RPMI8226 (cell line): Measurements from ENCODE around the gene OPN1SW.

Experiments used
- DNase-seq: peaks from one replicate; pipeline ENCODE4 v3.0.0-alpha.2; 2015

The OPN1SW gene, protein sequence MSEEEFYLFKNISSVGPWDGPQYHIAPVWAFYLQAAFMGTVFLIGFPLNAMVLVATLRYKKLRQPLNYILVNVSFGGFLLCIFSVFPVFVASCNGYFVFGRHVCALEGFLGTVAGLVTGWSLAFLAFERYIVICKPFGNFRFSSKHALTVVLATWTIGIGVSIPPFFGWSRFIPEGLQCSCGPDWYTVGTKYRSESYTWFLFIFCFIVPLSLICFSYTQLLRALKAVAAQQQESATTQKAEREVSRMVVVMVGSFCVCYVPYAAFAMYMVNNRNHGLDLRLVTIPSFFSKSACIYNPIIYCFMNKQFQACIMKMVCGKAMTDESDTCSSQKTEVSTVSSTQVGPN

DNA sequence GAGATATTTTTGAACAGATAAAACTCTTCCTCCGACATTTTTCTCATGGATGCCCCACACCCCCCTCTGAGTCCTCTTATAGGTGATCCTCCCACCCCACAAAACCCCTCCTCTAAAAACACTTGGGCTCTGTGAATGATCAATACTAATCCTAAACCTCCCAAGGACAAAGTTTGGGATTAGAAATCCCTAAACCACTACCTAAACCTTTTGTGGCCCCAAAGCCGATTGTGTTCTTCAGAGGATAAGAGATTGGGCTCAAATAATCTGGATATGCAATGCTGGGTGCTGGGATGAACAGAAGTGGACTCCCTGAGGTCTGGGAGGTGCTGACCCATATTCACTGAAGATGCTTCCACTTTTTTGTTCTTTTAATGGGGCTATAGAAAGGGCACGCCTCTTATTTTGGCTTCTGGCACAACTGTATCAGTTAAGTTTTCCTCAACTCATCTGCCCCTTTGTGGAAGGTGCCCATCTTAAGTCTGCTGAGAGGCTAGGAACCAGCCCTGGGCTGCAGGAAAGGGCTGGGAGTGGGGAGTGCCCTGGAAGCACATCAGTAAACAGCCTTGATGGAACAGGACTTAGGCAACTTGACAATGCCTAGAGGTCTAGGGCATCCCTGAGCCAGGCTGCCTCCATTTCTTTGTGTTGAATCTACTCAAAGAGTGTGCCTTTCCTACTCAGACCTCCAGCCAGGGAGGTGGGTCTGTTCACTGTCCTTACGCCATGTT lies at the start of gene OPN1SW:
Gene OPN1SW (minus strand): TSS at position 51 of the 731 bp plus-strand sequence. CDS start 13 bp downstream, at position 38.
- no peak for DNase-seq

DNA sequence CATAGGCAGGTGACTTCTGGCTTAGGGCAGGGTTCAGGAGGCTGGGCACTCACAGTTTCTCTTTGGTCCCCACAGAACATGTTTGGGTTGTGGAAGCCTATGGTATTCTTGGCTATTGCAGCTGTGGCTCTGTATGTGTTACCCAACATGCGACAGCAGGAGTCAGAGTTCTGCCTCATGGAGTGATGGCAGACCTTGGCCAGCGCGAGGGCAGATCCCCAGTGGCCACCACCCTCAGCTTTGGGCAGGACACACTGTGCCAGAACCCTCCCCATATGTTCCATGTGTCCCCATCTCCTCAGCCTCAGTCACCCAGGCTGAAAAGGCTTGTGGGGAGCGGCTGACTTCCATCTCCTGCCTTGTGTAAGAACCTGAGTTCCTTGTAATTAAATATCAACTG lies 46.1 kb upstream of the OPN1SW start:
- DNase-seq = no peak

DNA sequence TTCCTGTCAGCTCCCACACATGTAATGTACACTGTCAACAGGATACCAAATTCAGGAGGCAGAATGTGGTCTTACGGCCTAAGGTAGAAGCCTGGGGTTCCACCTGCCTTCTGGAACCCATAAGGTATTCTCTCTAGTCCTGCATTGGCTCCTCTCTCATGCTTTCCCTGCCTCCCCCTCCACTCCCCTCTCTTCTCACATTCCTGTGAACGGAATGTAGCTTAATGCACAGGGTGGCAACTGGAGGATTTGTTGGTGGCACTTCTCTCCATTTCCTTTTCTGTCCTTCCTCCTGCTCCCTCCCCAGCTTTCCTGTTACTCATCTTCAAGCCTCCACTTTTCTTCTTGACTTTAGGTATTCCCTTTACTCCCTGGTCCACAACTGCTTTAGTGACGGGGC lies 43.1 kb upstream of the OPN1SW start:
- no peak for DNase-seq

DNA sequence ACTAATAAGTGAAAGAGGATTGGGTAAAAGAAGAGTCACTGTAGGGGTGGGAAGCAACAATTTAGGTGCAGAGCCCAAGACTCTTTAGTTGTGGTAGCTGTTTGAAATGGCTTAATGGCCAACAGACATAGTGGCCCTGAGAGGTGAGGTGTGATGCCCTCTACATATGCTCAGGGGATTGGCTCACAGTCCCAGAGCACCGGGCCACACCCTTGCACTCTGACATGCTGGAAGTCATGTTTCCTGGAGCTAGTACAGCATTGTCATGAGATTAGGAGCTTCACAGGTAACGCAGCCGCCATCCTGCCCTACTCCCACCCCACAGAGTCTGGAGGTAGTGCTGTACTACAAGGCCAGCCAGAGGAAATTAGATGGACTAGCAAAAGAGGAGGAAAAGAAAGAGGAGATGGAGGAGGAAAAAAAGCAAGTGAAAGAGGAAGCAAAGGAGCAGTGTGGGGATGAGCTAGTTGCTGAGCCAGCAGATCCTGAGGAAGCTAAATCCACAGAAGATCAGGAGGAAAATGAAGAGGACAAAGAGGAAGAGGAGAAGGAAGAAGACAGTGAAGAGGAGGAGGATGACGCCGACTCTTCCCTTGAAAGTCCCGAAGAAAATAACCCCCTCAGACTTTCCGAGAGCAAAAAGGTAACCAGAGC lies 39.8 kb upstream of the OPN1SW start:
- no peak for DNase-seq

DNA sequence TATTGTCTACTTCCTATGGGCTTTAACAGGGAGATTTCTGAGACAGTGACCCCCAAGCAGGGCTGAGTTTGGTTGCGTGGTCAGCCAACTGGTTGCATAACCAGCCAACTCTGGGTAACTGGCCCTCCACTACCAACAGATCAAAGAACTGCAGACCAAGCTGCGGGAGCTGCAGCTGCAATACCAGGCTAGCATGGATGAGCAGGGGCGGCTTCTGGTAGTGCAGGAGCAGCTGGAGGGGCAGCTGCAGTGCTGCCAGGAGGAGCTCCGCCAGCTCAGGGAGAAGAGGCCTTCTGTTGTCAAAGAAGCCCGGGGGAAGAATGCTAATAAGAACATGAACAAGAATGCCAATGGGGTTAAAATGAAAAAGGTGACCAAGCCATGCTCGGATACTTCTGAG lies 38.9 kb upstream of the OPN1SW start:
- no peak for DNase-seq

DNA sequence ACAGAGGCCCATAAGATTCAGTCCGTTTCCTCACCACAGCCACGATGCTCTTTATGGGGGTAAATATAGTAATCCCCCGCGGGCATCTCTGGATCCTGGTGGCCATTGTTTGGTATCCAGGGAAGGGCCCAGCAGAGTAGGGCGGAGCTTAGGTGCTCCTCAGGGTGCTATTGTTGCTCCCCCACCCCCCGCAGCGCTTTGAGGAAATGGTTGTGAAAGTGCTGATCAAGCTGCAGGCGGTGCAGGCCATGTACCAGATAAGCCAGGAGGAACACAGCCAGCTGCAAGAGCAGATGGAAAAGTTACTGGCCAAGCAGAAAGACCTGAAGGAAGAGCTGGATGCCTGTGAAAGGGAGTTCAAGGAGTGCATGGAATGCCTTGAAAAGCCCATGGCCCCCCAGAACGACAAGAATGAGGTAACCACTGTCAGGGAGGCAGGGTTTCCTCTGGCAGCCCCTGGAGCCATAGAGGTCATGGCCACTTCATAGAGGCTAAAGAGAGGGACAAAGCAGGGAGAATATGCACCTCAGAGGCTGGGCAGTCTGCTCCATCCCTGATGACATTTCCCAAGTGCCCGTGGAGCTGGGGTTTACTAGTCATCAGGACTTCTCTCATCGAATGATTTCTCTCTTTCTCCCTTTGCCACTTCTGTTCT lies 37.0 kb upstream of the OPN1SW start:
- DNase-seq = peak; percentile 96

DNA sequence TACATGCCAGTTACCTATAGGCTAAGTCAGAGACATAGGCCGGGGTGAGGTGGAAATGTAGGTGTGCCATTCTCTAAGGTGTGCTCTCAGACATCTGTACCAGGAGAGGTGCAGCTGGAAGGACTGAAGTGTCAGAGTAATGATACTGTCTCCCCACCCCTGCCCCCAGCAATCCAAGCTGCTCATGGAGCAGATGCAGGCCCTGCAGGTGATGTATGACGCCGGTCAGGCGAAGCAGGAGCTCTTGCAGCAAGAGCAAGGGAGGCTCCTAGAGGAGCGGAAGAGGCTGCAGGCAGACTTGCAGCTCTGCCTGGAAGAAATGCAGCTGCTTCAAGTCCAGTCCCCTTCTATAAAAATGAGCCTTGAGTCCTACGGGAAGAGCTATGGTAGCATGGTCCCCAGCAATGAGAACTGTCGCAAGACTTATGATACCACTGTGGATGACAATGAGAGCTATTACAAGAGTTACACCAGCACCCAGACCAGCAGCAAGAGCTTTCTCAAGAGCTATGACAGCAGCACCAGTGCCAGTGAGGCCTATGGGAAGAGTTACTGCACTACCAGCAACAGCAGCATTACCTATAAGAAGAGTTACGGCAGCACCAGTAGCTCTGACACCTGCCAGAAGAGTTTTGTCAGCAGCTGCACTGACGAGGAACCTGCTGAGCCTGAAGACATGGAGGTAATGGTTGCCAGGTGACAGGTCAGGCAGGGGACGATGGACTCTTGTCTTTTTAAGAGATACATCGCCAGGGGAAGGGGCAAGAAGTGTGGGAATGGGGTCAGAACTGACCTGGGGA lies 36.2 kb upstream of the OPN1SW start:
- DNase-seq = peak; percentile 94

DNA sequence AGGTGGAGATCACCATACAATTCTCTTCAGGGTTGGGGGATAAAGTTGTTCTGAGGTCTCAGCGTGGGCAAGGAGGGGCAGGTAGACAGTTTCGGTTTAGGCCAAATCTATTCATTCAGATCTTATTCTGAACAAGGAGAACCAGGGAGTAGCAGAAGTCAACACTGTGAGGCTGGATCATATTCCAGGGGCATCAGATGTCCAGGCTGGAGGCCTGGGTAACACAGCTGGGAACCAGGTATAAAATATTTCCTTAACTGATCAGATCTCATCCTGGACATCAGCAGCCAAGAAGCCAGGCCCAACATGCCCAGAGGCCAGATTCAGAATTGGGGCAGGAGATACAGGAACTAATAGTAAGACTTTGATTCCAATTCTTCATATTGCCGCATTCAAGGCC lies 35.4 kb upstream of the OPN1SW start:
- no peak for DNase-seq

DNA sequence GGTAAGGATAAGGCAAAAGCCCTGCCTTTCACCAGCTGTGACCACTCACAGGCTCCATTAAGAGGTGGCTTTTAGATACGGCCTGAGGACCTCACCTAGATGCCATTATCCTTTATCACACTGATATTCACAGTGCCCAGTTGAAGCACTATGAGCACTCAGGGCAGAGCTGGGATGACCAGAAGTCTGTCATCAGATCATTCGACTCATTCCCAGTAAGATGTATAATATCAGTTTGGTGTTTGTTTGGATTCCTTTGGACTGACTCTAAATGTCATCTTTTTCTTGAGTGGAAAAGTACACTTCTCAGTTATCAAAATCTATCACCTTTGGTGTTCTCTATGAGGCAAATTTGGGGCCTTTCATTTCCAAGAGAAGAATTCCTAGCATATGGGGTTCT lies 34.9 kb upstream of the OPN1SW start:
- DNase-seq = no peak

DNA sequence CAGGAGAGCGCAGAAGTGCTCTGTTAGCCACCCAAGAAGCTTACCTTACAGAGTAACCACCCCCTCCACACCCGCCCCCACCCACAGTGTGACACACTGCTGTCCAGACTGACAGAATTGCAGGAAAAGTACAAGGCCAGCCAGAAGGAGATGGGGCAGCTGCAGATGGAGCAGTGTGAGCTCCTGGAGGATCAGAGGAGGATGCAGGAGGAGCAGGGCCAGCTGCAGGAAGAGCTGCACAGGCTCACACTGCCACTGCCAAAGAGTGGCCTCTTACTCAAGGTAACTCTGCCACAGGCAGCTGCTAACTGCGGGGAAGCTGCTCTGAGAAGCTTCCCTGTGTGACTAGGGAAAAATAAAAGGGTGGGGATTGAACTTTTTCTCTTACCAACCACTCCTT lies 33.8 kb upstream of the OPN1SW start:
- DNase-seq = no peak

DNA sequence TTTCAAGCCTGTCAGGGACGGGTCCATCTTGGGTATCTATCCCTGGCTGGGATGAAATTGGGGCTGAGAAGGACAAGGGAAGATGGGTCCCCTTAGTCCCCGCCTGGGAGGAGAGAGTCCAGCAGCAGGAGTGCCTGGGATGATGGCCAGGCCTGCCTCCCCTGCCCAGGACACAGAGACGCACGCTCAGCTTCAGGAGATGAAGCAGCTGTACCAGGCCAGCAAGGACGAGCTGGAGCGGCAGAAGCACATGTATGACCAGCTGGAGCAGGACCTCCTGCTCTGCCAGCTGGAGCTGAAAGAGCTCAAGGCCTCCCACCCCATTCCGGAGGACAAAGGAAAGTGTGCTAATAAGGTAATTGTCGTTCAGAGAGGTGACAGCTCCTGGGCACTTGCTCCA lies 31.6 kb upstream of the OPN1SW start:
- DNase-seq = no peak

DNA sequence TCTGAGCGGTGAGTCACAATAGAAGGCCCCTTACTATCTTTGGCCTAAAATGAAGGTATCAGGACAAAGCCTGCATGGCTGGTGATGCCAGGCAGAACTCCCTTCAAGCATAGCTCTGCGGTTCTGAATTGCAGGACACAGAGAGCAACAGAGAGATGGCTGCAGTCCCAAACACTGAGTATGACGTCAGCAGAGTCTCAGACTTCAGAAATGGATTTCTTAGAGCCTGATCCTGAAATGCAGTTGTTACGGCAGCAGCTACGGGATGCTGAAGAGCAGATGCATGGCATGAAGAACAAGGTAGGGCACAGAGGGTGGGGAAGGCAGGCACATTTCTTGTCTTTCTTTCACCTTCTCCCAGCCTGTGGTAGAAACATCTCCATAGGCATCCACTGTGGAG lies 29.6 kb upstream of the OPN1SW start:
- no peak for DNase-seq

DNA sequence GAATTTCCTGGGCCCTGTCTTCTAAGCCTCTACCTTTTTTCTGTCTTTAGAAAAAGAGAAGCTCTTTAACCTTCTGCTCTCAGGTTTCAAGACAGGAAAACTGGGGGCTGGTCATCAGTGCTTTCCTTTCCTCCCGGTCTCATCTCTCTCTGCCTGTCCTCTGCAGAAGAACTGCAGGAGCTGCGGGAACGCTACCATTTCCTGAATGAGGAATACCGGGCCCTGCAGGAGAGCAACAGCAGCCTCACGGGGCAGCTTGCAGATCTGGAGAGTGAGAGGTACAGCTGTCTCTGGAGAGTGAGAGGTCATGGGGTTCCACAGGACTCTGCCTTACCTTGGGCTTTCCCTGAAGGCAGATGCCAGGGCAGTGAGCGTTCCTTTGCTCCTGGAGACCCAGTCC lies 28.9 kb upstream of the OPN1SW start:
- no peak for DNase-seq

DNA sequence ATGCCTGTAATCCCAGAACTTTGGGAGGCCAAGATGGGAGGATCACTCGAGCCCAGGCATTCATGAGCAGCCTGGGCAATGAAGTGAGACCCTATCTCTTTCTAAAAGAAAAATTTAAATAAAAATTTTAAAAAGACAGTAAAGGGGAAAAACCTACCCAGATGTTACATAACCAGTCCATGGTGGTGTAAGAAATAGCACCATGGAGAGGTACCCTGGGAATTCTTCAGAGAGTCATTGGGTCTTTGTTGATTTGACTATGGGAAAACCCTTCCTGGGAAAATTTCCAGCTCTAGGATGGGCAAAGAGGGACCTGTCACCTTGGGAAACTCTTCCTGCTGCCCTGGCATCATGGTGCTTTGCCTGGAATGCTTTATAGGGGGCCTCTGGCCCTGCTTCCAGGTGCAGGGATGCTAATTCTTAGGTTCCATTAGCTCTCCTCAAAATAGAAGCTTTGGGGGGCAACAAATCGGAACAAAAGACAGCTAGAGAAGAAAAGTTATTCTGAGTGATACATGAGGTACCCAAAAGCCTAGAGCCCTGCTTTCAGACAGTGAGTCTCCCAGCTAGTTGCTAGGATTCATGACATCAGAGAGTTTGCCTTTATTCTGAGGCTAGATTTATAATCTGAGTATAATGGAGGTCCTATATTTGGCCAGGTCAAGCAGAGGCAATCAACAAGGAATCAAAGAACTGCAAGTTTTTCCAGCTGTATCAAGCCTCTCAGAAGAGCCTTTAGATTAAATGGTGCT lies 26.2 kb upstream of the OPN1SW start:
- no peak for DNase-seq

DNA sequence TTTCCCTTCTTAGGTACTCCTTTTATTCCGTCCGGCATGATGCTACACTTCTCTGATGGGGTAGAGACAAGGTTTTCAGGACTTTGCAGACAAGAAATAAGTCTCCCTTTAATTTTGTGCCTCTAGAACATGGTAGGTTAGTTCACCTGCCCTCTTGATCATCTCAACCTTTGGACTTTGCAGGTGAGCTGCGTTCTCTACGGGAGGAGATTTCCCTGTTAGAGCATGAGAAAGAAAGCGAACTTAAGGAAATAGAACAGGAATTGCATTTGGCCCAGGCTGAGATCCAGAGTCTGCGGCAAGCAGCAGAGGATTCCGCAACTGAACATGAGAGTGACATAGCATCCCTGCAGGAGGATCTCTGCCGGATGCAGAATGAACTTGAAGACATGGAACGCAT lies 25.4 kb upstream of the OPN1SW start:
- DNase-seq = no peak

DNA sequence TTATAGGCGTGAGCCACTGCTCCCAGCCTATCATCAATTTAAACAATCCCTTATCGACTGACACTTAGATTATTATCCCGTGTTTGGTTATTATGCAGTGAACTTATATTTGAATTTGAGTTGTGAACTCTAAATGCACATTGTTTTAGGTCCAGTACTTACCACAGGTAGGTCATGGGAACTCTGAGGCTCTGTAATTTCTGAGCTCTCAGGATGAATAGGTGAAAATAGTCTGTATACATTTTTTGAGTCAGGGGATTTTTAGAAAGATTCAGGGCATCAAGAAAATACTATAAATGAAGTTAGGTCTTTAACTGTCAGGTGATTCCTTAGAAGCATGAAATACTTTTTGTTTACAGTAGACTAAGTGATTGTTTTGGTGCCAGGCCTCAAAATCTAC lies 25.0 kb upstream of the OPN1SW start:
- no peak for DNase-seq

DNA sequence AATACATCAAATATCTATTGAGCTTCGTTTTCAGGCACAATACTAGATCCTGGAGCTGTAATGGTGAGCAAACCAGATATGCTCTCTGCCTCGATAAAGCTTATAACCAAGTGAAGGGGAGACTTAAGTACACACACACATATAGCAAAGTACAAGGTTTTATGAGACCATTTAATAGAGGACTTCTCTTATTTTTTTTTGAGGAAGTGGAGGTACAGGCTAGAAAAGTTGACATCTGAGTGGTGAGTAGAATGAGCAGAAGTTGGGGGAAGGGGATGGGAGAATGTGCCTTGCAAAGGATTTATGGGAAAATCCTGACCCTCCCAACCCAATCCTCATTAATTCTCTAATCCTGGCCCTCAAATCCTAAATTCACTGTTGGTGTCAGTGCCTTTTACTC lies 23.9 kb upstream of the OPN1SW start:
- no peak for DNase-seq

DNA sequence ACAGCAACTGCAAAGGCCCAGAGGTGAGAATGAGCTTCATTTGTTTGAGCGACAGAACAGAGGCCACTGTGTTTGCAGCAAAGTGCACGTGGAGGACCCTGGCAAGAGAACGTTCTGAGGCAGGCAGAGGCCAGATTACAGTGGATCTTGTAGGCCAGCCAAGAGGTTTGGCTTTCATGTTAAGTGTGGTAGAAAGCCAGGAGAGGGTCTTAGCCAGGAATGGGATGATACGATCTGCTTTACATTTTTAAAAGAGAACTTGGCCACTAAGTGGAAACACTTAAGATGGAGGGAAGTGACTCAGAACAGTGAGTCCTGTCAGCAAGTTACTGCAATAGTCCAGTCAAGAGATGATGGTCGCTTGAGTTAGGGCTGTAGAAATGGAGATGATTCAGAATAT lies 20.7 kb upstream of the OPN1SW start:
- DNase-seq = no peak

DNA sequence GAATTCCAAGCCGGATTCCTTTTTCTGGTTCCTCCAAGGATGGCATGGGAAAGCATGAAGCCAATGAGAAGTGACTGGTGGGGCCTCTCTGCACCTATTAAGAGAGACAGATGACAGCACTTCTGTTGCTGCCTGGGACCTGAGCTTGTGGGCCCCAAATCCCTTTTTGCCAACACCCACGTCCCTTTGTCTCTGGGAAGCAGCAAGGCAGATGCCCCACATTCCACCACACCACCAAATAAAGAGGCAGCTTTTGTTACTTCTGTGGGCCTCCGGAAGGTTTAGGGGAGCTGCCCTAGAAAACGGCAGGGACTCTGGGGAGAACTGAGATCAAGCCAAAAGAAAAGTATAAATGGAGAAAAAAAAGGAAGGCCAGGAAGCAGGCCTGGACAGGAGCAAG lies 19.5 kb upstream of the OPN1SW start:
- DNase-seq = no peak

DNA sequence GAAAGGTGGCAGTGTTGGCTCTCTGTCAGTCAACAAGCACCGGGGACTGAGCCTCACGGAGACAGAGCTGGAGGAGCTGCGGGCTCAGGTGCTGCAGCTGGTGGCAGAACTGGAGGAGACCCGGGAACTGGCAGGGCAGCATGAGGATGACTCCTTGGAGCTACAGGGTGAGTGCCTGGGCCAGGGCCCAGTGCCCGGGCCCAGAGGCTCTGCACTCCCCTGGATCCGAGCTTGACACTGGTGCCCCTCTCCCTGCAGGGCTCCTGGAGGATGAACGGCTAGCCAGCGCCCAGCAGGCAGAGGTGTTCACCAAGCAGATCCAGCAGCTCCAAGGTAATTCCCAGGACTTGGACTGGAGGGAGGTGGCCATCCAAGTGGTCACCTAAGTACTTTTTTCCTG lies 18.8 kb upstream of the OPN1SW start:
- no peak for DNase-seq

DNA sequence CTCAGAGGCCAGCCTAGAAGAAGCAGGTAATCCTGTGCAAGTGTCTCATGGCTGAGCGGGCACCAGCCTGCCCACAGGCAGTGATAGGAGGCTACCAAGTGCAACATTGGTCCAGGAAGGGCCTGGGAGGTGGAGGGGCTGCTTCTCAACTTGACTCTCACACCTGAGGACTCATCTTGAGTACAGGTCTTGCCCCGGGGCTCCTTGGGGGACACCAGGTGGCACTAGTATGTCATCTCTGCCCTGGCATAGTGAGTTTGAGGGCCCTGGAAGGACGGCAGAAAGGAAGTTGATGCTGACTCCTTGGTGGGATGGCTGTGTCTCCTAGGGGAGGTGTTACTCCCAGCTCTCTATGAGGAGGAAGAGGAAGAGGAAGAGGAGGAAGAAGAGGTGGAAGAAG lies 18.4 kb upstream of the OPN1SW start:
- DNase-seq = peak; percentile 76

DNA sequence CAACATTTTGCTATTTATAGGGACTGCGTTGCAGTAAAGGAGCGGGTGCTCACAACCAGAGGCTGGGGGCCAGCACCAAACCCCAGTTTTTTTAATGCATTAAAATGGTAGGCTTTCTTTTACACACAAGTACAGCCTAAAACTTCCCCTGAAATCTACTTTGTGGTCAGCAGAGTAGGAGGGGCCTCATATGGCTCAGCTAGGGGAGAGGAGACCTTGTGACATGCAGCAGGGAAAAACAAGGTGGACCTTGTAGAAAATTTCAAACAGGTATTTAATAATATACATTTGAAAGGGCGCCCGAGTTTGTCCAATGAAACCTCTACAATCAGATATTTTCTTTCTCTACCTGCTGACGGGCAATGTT lies 17.6 kb upstream of the OPN1SW start:
- DNase-seq = no peak
